GM23338 (cell line): ENCODE data around the gene EOLA2. TPM values are rescaled to one million over a fixed set of nuclear protein-coding genes. Genes with fewer than 3 reads are reported as not detected.

Experiments used
- ATAC-seq: fragments of 200-7000 bp; cut with Tn5 transposase; 3 replicates; pipeline ENCODE4 v1.9.1; 2020
- DNase-seq: peaks from one replicate; pipeline ENCODE4 v3.0.0-alpha.2; 2015; ENCODE audit warnings: low spot score
- H2AFZ ChIP-seq: fragments of 200-600 bp; sonication (generic); 2 replicates; pipeline ENCODE4 v1.8.0; 2016; ENCODE audit warnings: antibody characterized with exemption, mild to moderate bottlenecking, moderate library complexity
- H3F3A ChIP-seq: fragments of 200-600 bp; sonication (generic); replicated peaks from 2 replicates; pipeline ENCODE4 v1.8.0; 2017; ENCODE audit warnings: antibody characterized with exemption, mixed run types, low read depth
- H3K27ac ChIP-seq: fragments of 200-600 bp; sonication (generic); 2 replicates; pipeline ENCODE4 v1.6.1; 2016; ENCODE audit warnings: low read depth
- H3K27me3 ChIP-seq: fragments of 200-600 bp; sonication (generic); 2 replicates; pipeline ENCODE4 v1.8.0; 2016; ENCODE audit warnings: mild to moderate bottlenecking, mixed run types, moderate library complexity; ENCODE audit not compliant: insufficient read depth
- H3K36me3 ChIP-seq: fragments of 200-600 bp; sonication (generic); 2 replicates; pipeline ENCODE4 v1.8.0; 2016; ENCODE audit warnings: mild to moderate bottlenecking; ENCODE audit not compliant: insufficient read depth
- H3K4me1 ChIP-seq: fragments of 200-600 bp; sonication (generic); 2 replicates; pipeline ENCODE4 v1.8.0; 2016; ENCODE audit warnings: mild to moderate bottlenecking, moderate library complexity; ENCODE audit not compliant: insufficient read depth
- H3K4me2 ChIP-seq: fragments of 200-600 bp; sonication (generic); 2 replicates; pipeline ENCODE4 v1.7.1; 2017; ENCODE audit warnings: mixed run types
- H3K4me3 ChIP-seq: fragments of 200-600 bp; sonication (generic); 2 replicates; pipeline ENCODE4 v1.6.1; 2016; ENCODE audit warnings: mixed run types
- H3K79me2 ChIP-seq: fragments of 200-600 bp; sonication (generic); replicated peaks from 2 replicates; pipeline ENCODE4 v1.8.0; 2017; ENCODE audit warnings: mild to moderate bottlenecking; ENCODE audit not compliant: insufficient read depth
- H3K9me2 ChIP-seq: fragments of 200-600 bp; sonication (generic); 2 replicates; pipeline ENCODE4 v1.8.0; 2017; ENCODE audit not compliant: insufficient read depth
- H4K20me1 ChIP-seq: fragments of 200-600 bp; sonication (generic); replicated peaks from 2 replicates; pipeline ENCODE4 v1.8.0; 2017; ENCODE audit warnings: mild to moderate bottlenecking; ENCODE audit not compliant: insufficient read depth
- H3K27ac Mint-ChIP-seq: 2 replicates; pipeline ENCODE4 v1.8.0; 2020; ENCODE audit warnings: inconsistent platforms, mild to moderate bottlenecking, moderate library complexity, mixed read lengths
- H3K27me3 Mint-ChIP-seq: 3 replicates; pipeline ENCODE4 v1.8.0; 2022; ENCODE audit warnings: low read depth, mild to moderate bottlenecking, moderate library complexity, mixed read lengths, inconsistent platforms; ENCODE audit not compliant: insufficient read depth, poor library complexity
- H3K36me3 Mint-ChIP-seq: 3 replicates; pipeline ENCODE4 v1.8.0; 2021; ENCODE audit warnings: low read depth, mild to moderate bottlenecking, inconsistent platforms, moderate library complexity, mixed read lengths
- H3K4me1 Mint-ChIP-seq: 3 replicates; pipeline ENCODE4 v1.8.0; 2020; ENCODE audit warnings: mild to moderate bottlenecking, inconsistent platforms, mixed read lengths
- H3K4me3 Mint-ChIP-seq: 3 replicates; pipeline ENCODE4 v1.8.0; 2021; ENCODE audit warnings: moderate library complexity, mild to moderate bottlenecking, inconsistent platforms, mixed read lengths
- H3K9me3 Mint-ChIP-seq: 3 replicates; pipeline ENCODE4 v1.8.0; 2020; ENCODE audit warnings: moderate library complexity, mild to moderate bottlenecking, inconsistent platforms, mixed read lengths
- CREB1 ChIP-seq: fragments of 250-450 bp; sonication (Bioruptor Pico); IDR thresholded peaks from 2 replicates; pipeline ENCODE4 v1.5.0; 2020; ENCODE audit warnings: low read depth, mild to moderate bottlenecking, moderate library complexity
- CTCF ChIP-seq, 2 experiments: fragments of 200-600 bp in 1 of 2; sonication (generic) in 1 of 2; conservative IDR thresholded peaks; 2 replicates each; pipeline versions ENCODE4 v1.5.1 to v1.6.1; 2016 to 2017; ENCODE audit warnings: antibody characterized with exemption in 2 of 2, low read depth in 2 of 2, mild to moderate bottlenecking in 2 of 2, moderate library complexity in 1 of 2
- ETS1 ChIP-seq: IDR thresholded peaks from 2 replicates; pipeline ENCODE4 v1.6.1; 2016; ENCODE audit warnings: antibody characterized with exemption
- EZH2 ChIP-seq: fragments of 200-600 bp; sonication (generic); IDR thresholded peaks from one replicate; pipeline ENCODE4 v1.8.0; 2017; ENCODE audit warnings: antibody characterized with exemption, mild to moderate bottlenecking, low read depth; ENCODE audit not compliant: unreplicated experiment
- EZH2phosphoT487 ChIP-seq: fragments of 200-600 bp; sonication (generic); IDR thresholded peaks from one replicate; pipeline ENCODE4 v1.8.1; 2018; ENCODE audit warnings: antibody characterized with exemption; ENCODE audit not compliant: unreplicated experiment
- JUNB ChIP-seq: IDR thresholded peaks from one replicate; pipeline ENCODE4 v1.6.1; 2016; ENCODE audit warnings: antibody characterized with exemption; ENCODE audit not compliant: unreplicated experiment
- NANOG ChIP-seq: IDR thresholded peaks from 2 replicates; pipeline ENCODE4 v1.6.1; 2016; ENCODE audit warnings: antibody characterized with exemption, borderline replicate concordance
- POLR2AphosphoS5 ChIP-seq: IDR thresholded peaks from 2 replicates; pipeline ENCODE4 v1.6.1; 2016; ENCODE audit warnings: antibody characterized with exemption, low read depth
- REST ChIP-seq: IDR thresholded peaks from one replicate; pipeline ENCODE4 v1.6.1; 2018; ENCODE audit warnings: antibody characterized with exemption; ENCODE audit not compliant: unreplicated experiment
- STAT1 ChIP-seq: IDR thresholded peaks from one replicate; pipeline ENCODE4 v1.6.1; 2016; ENCODE audit warnings: antibody characterized with exemption; ENCODE audit not compliant: unreplicated experiment
- ZNF114 ChIP-seq: fragments of 250-450 bp; sonication (Bioruptor Pico); IDR thresholded peaks from 2 replicates; pipeline ENCODE4 v1.5.0; 2020; ENCODE audit warnings: mild to moderate bottlenecking, moderate library complexity
- ZNF331 ChIP-seq: fragments of 250-450 bp; sonication (Bioruptor Pico); IDR thresholded peaks from 2 replicates; pipeline ENCODE4 v1.5.0; 2020; ENCODE audit warnings: low read depth, mild to moderate bottlenecking, moderate library complexity
- ZNF462 ChIP-seq: fragments of 250-450 bp; sonication (Bioruptor Pico); IDR thresholded peaks from 2 replicates; pipeline ENCODE4 v1.5.0; 2020; ENCODE audit warnings: mild to moderate bottlenecking, moderate library complexity
- polyA plus RNA-seq: library from polyadenylated mRNA; unstranded; fragments of >200 nt; fragmentation: Nextera tagmentation; extraction: Ambion mirVana; gene quantifications from 2 replicates; pipeline ENCODE4 v1.2.1, GENCODE V29; 2016
- total RNA-seq: library from RNA; depleted of rRNA; stranded (reverse); fragments of >200 nt; shearing (Covaris generic); gene quantifications from 2 replicates; pipeline ENCODE4 v1.2.3, GENCODE V29; 2014

EOLA2 gene
- total and polyA plus RNA-seq, 2 experiments from 2014 or later = 24.4 to 25.1 TPM

- H3K27me3 Mint-ChIP-seq = peaks cover 1% of the 10 kb centered on the region
- H3K4me1 Mint-ChIP-seq = peaks cover 17% of the 10 kb centered on the region
Measured at GRCh38 chrX:149948016-149948415, 9.7 kb upstream of the EOLA2 start.

More at GRCh38 chrX:149948016-149948415, 9.7 kb upstream of the EOLA2 start:
- Histone ChIP-seq H3K4me2 (no peak overlapping the region), H3K9me2 (no peaks in the 10 kb centered on the region), H3K79me2 (no peaks in the 10 kb centered on the region), H3K4me1 (no peaks in the 10 kb centered on the region), H3K27ac (no peak overlapping the region), H3K36me3 (no peaks in the 10 kb centered on the region), H3K4me3 (no peak overlapping the region), H3F3A (no peaks in the 10 kb centered on the region), H2AFZ (no peak overlapping the region), H3K27me3 (no peaks in the 10 kb centered on the region), H4K20me1 (no peaks in the 10 kb centered on the region)
- Mint-ChIP-seq H3K27ac (no peak overlapping the region), H3K4me3 (no peak overlapping the region), H3K9me3 (no peaks in the 10 kb centered on the region), H3K36me3 (peaks cover 29% of the 10 kb centered on the region; the same call in 2 of the 3 replicates)
- no peak for TF ChIP-seq REST
- TF ChIP-seq ETS1 = no peak
- TF ChIP-seq JUNB = no peak
- TF ChIP-seq NANOG = no peak
- no peak for TF ChIP-seq EZH2
- no peak for TF ChIP-seq ZNF331 (CRISPR knock-in tag)
- TF ChIP-seq CREB1 (CRISPR knock-in tag) = no peak
- TF ChIP-seq EZH2phosphoT487 = no peak
- TF ChIP-seq POLR2AphosphoS5 = no peak
- no peak for TF ChIP-seq STAT1
- no peak for TF ChIP-seq CTCF (conservative IDR thresholded peaks at IDR 0.05; ENCODE audit: low read depth in 2 of 2)
- TF ChIP-seq ZNF462 = no peak
- no peak for TF ChIP-seq ZNF114 (CRISPR knock-in tag)
- DNase-seq (peak; percentile 38), ATAC-seq (peak; percentile 85)
